ENCODE results near the gene SLC39A8.
A peak's percentile ranks its signal among the peaks of the same experiment; 100 is the strongest.
"Not testable (repeated sequence)": the region's sequence is repeated elsewhere in the genome, so short reads cannot be mapped to it uniquely, and the experiment has no call there.

The SLC39A8 gene

DNA sequence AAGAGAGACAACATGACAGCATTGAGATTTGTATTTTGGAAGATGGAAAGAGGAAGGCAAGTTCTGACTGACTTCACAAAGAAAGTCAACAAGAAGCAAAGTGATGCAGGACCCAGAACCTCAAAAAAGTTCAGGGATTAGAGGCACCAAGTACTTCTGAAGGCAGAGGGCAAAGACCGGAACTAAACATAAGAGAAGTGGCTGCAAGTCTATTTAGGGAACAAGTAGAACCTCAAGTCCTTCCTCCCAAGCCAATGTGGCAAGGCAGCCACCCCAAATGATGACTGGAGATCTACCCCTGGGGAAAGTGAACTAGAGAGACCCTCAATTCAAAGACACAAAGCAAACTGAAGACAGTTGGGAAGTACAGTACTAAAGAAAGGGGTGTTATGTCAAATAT is 46.6 kb downstream of the SLC39A8 start:
- DNase-seq: no peak

DNA sequence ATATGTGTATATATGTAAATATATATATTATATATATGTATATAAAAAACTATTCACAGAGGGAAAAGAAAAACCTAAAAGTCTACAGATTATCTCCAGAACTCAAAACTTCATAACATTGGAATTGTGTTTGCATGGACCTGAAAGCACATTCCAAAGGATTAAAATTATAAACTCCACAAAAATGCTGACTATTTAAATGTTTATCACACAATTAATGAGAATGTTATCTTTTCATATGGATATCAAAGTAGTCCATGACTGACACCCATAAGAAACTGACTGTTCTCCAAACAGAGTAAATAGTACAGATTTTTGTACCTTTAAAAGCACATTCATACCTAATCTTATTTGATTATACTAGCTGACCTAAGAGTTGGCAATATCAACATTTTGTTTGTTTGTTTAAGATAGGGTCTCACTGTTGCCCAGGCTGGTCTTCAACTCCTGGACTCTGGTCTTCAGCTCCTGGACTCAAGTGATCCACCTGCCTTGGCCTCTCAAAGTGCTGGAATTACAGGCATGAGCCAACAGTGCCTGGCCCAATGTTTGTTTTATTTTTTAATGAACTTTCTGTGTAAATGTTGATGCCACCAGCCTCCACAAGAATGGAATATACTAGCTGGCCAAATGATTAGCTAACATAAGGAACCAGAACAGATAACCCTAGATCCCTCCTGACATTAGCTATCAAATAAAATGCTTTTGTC is 50.0 kb downstream of the SLC39A8 start:
- no peak for DNase-seq

DNA sequence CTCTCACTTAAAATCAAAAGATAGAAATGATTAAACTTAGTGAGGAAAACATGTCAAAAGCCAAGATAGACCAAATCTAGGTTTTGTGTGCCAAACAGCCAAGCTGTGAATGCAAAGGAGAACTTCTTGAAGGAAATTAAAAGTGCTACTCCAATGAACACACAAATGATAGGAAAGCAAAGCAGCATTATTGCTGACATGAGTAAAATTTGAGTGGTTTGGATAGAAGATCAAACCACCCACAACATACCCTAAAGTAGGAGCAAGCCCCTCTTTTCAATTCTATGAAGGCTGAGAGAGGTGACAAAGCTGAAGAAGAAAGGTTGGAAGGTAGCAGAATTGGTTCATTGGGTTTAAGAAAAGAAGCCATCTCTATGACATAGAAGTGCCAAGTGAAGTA is 56.8 kb downstream of the SLC39A8 start:
- DNase-seq: no peak

DNA sequence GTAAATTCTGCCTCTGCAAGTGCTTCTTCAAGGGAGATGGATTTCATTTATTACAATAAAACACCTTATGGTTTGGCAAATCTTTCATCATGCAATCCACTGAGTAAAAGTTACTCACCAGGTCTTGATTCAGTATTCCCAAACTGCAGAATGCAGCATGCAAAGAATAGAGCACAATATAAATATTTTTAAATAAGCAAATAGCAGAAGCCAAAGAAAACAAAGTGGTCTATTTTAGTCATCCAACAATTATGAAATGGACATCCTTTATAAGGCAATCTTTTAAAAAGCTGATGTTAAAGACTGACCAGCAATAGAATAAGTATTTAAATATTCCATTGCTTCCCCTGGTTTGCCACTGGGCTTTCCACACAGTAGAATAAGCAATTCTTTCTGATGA is 59.5 kb downstream of the SLC39A8 start:
- DNase-seq: no peak

DNA sequence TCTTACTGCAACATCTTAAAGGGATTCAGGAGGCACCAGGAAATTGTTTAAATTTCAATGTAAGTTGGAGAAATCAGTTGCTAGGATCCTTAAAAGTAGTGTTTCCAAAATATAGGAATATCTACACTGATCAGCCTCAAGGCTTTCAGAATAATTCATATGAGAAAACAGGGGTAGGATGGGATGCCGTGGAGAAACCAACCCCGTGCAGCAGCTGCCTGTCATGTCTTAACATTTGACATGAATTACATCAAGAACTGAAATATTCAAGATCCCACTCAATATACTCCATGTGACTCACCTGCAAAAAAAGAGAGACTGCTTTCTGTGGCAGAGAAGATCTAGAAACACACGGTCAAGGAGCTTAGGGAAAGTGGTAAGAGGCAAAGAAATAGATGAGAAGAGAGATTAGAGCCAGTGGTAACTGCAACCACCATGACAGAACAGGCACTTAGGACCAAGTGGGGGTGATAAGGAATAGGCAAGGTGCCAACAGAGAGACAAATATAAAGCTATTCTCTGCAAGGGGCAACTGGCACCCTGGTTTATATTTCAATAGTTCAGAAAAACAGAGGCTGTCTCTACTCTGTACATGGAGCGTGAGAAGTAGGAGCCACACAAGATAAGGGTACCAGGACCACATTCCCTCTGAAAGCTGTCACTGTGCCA is 64.0 kb downstream of the SLC39A8 start:
- DNase-seq: no peak

DNA sequence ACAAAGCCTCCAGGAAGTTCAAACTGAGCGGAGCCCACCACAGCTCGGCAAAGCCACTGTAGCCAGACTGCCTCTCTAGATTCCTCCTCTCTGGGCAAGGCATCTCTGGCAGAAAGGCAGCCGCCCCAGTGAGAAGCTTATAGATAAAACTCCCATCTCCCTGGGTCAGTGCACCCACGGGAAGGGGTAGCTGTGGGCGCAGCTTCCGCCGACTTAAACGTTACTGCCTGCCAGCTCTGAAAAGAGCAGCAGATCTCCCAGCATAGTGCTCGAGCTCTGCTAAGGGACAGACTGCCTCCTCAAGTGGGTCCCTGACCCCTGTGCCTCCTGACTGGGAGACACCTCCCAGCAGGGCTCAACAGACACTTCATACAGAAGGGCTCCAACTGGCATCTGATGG is 72.0 kb downstream of the SLC39A8 start:
- not testable (repeated sequence) for DNase-seq

DNA sequence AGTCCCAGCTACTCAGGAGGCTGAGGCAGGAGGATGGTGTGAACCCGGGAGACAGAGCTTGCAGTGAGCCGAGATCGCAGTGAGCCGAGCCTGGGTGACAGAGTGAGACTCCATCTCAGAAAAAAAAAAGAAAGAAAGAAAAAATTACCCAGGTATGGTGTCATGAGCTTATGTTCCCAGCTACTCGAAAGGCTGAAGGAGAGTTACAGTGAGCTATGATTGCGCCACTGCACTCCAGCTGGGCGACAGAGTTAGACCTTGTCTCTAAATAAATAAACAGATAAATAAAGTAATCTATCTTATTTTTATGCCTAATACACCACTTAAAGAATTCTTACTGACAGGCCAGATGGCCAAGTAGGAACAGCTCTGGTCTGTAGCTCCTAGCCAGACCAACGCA is 73.0 kb downstream of the SLC39A8 start:
- no peak for DNase-seq

DNA sequence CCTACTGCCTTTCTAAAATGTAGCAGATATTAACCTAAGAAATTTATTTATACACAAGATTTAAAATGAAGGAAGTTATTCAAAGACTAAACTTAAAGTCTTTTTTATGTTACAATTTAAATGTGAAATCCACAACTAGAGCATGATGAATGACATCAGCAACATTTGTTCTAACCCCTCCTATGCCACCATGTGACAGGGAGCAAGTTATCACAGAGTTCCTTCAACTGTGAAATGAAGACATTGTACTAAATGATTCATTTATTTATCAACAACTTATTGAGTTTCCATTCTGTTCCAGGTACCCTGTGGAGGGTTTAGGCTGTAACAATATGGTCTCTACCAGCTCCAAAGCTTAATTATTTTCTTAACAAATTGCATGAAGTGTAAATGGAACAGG is 76.9 kb downstream of the SLC39A8 start:
- no peak for DNase-seq

DNA sequence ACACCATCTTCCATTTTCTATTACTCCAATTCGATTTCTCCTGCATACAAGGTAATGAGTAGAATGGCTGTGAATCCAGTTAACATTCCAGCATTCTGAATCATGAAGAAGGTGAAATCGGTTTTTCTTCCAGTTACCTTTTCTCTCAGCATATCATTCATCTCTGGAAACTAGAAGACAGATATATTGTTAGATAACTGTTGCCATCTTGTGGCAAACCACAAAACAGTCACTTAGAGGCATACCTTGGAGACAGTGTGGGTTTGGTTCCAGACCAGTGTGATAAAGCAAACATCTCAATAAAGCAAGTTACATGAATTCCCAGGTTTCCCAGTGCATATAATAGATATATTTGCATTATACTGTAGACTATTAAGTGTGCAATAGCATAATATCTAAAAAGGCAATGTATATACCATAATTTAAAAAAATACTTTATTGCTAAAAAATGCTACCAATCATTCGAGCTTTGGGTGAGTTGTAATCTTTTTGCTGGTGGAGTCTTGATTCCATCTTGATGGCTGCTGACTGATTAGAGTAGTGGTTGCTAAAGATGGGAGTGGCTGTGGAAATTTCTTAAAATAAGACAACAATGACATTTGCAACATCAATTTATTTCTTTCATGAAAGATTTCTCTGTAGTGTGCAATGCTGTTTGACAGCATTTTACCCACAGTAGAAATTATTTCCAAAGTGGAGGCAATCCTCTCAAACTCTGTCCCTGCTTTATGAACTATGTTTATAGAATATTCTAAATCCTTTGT is 82.1 kb downstream of the SLC39A8 start:
- DNase-seq: peak in 1 of 2 experiments; percentile 52

DNA sequence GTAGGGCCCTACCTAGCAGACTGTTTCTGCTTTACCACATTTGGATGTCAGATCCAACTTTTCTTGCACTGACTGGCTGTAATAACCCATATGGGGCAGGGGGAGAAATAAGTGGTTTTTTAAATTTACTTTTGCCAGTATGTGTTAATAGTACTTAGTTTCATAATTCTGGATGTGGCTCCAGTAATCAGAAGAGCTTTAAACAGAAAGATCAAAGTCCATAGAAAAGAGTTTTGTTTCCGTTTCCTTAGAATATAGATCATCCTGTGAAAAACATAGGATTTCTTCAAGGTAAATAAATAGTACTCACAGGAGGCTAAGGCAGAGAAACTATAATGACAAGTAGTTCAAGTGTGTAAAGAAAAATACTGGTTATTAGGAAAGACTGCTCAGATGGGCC is 85.6 kb downstream of the SLC39A8 start:
- no peak for DNase-seq

DNA sequence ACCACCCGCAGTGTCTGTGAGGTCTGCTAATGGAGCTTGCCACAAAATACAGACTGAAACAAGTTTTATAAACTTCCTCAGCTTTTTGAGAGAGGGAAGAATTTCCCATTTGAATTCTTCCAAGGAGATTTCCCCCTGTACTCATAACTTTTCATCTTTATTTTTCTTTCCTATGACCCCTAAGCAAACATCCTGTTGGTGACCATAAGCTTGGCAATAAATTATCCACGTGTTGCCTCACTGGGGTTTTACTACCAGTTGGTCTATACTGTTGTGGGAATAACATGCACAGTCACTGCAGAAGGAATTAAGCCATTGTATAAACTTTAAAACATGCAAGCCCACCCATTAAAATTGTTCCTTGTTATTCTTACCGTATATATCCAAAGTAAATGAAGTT is 86.2 kb downstream of the SLC39A8 start:
- no peak for DNase-seq

DNA sequence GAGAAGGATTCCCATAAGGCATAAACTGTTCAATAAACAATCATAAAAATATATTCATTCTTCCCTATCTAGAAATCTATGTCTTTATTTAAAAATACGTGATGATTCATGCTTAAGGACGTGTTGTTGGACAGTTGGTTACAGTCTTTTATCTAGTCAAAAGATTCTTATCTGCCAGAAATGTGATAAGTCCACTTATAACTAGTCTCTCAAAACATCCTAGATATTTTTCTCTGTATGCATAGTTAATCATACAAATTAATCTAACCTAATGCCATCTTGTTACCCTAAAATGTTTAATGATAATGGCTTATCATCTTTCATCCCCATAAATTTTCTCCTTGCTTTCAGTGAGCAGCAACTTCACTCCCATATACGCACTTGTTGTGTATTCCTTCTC is 89.0 kb downstream of the SLC39A8 start:
- DNase-seq: no peak

DNA sequence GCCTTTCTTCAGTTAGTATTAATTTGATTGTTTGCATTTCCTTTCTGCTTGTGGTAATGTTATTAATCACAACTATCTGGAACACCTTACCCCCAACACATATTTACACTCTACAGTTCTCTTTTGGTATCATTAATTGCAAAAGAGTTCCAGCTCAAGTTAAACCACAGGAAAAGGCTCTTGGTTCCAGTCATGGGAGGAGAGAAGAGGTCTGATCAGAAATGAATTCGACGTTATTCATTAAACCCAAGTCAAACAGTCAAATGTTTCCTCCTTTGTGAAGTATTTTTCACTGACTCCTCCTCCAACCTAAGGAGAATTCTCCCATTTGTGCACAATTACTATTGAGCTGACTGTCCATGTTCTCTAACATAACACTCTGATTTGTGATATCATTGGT is 91.4 kb downstream of the SLC39A8 start:
- no peak for DNase-seq

DNA sequence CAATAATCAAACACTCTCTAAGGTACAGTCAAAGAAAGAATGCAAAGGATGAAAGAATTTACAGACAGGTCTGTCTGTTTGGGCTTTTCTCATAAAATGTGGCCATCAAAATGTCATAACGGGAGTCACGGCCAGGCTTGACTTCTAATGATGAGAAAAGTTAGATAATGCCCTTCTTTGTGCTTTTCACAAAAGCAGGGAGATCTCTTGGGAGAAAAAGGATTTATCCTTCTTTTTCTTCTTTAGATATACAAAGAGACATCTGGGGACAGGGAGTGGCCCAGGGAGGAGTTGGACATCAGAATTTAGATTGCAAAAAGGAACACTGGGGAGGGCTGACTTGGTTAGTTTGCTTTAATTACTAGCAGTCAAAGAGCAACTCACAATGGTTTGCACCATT is 93.1 kb downstream of the SLC39A8 start:
- DNase-seq: no peak

DNA sequence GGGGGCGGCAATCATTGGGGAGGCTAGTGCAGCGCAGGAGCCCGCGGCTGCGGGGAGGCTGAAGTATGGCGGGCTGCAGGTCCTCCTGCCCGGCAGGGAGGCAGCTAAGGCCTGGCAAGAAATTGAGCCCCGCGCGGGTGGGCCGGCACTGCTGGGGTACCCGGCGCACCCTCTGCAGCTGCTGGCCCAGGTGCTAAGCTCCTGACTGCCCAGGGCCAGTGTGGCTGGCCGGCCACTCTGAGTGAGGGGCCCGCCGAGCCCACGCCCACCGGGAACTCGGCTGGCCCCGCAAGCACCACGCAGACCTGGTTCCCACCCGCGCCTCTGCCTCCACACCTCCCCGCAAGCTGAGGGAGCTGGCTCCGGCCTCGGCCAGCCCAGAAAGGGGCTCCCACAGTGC is 94.9 kb downstream of the SLC39A8 start:
- no peak for DNase-seq

DNA sequence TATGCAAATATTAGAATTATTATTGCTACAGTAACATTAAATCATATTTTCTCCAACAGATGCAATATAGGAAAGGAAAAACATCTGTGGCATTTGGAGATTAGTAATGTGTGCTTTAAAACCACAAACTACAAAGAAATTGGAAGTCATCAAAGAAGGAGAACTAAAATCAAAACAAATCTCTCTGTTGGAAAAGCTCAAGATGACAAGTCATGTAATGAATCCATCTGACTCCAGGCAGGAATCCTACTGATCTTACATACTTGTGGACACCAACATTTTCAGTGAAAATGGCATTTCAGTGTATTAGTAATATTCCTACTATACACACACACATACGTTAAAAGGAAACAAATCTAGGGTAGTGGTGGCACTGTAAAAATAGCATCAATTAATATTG is 98.2 kb downstream of the SLC39A8 start:
- no peak for DNase-seq

DNA sequence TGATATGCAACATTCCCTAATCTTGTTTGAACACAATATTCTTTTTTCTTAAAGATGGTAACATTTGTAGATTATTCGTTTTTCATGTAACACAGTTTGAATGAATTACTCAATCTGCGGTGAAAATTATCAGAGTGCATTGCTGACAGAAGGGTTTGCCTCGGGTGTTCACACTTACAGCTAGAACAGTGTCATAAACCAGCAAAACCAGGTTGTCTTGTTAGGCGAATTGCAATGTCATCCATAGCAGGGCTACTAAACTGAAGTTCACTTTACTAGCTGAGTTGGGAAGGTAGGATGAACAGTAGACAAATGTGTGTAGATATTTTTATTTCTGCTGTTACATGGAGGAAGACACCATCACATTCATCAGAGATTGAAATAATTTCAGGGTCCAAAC is 98.9 kb downstream of the SLC39A8 start:
- no peak for DNase-seq

DNA sequence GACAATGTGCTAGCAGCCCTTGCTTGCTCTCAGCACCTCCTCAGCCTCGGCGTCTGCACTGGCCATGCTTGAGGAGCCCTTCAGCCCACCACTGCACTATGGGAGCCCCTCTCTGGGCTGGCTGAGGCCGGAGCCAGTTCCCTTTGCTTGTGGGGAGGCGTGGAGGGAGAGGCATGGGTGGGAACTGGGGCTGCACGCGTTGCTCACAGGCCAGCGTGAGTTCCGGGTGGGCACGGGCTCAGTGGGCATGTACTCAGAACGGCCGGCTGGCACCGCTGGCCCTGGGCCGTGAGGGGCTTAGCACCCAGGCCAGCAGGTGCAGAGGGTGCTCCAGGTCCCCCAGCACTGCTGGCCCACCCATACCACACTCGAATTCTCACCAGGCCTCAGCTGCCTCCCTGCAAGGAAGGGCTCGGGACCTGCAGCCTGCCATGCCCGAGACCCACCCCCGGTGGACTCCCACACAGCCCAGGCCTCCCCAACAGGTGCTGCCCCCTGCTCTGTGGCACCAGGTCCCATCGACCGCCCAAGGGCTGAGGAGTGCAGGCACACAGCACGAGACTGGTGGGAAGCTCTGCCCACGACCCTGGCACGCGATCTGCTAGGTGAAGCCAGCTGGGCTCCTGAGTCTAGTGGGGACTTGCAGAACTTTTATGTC is 100.3 kb downstream of the SLC39A8 start:
- DNase-seq: no peak

DNA sequence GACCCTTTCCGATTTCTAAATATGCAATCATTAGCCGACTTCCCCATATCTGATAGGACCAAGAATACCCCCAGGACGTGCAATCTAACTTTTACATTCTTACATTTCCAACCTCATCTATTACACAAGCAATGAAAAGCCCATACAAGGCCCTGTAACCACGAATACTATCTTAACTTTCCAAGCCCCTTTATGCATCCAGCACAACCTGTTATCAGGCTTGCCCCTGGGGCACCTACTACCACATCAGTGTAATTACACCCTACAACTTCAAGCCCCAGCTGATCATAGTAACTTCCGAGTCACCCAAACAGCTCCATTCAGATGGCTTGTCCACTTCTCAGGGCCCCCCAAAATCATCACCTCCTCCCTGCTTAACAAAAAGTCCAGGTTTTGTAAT is 102.0 kb downstream of the SLC39A8 start:
- DNase-seq: not testable (repeated sequence)

DNA sequence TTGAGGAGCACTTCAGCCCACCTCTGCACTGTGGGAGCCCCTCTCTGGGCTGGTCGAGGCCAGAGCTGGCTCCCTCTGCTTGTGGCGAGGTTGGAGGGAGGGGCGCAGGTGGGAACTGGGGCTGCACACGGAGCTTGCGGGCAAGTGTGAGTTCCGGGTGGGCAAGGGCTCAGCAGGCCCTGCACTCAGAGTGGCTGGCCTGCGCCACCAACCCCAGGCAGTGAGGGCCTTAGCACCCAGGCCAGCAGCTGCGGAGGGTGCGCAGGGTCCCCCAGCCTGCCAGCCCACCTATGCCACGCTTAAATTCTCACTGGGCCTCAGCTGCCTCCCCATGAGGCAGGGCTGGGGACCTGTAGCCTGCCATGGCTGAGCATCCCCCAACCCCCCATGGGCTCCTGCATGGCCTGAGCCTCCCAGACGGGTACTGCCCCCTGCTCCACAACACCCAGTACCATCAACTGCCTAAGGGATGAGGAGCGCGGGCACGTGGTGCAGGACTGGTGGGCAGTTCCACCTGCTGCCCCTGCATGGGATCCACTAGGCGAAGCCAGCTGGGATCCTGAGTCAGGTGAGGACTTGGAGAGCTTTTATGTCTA is 110.9 kb downstream of the SLC39A8 start:
- DNase-seq: no peak

DNA sequence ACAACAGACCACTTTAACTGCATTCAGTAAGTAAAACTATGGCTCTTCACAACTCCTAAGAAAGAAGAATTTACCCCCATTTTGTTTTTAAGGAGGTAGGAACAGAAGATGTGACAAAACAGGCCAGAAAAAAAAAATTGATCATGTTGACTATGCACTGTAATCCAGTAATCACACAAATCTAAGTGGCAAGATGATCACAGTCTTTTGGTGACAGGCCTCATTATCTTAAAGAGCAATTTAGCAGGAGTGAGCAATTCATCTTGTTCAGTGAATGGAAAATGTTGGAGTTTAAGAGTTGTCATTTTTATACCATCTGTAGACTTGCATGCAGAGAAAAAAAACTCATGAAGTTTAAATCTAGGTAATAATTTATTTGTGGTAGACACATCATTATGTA is 115.1 kb downstream of the SLC39A8 start:
- DNase-seq: no peak

DNA sequence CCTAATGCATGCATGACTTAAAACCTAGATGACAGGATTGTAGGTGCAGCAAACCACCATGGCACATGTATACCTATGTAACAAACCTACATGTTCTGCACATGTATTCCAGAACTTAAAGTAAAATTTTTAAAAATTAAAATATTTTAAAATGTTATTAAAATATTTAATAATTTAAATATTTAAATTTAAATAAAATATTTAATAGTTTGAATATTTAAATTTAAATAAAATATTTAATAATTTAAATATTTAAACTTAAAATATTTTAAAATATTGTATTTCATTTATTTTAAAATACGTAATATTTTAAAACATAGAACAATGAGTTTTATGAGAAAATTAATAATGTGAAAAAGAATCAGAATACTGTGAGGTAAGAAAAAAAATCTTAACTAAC is 117.9 kb downstream of the SLC39A8 start:
- no peak for DNase-seq

DNA sequence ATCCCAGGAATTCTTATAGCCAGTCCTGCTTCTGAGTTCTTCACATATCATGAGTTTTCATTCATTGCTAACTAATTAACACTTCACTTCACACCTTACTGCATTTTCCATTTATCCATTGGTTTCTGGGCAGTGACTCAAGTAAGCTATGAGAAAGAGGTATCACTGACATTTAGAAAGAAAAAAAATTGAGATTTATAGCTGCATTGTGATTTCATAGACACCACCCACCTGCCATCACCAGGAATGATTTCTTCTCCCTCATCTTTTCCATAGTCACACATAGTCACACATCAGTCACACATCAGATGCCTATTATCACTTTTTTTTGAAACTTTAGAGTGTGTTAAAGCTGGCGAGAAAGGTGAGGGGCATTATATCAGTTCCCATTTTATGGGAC is 121.8 kb downstream of the SLC39A8 start:
- DNase-seq: no peak

All from NCI-H524 (cell line).